ENCODE data around the gene ST7L. TPM values are rescaled to one million over a fixed set of nuclear protein-coding genes. Genes with fewer than 3 reads are reported as not detected.

ST7L gene
- total RNA-seq, 4 donors from 2014 or later = 24.9 to 50.3 (median 33.9) TPM

- TF ChIP-seq POLR2A (IDR thresholded peaks at IDR 0.05) (no peak), CTCF (IDR thresholded peaks at IDR 0.05) (no peak)
- no peak for DNase-seq
- no peaks in the 10 kb centered on the region for H3K9me3 ChIP-seq
- H3K4me3 ChIP-seq = no peak overlapping the region
- peaks cover 0 to 49% (median 0%) of the 10 kb centered on the region in 3 donors for H3K36me3 ChIP-seq
- H3K4me1 ChIP-seq = no peaks in the 10 kb centered on the region
- H3K27me3 ChIP-seq = no peaks in the 10 kb centered on the region
- H3K27ac ChIP-seq = no peak overlapping the region
Observed at GRCh38 chr1:112576240-112576639, 42.7 kb downstream of the ST7L start.

- DNase-seq = no peak
- Histone ChIP-seq H3K27ac (no peak overlapping the region), H3K36me3 (peaks cover 0 to 58% (median 0%) of the 10 kb centered on the region in 3 donors), H3K4me1 (no peaks in the 10 kb centered on the region), H3K27me3 (no peaks in the 10 kb centered on the region), H3K9me3 (no peaks in the 10 kb centered on the region), H3K4me3 (no peak overlapping the region)
- TF ChIP-seq CTCF (IDR thresholded peaks at IDR 0.05) (no peak), POLR2A (IDR thresholded peaks at IDR 0.05) (no peak)
Observed at GRCh38 chr1:112575154-112575804, 43.7 kb downstream of the ST7L start.

- TF ChIP-seq CTCF (IDR thresholded peaks at IDR 0.05) (no peak), POLR2A (IDR thresholded peaks at IDR 0.05) (no peak)
- Histone ChIP-seq H3K27me3 (no peaks in the 10 kb centered on the region), H3K36me3 (peaks cover 0 to 12% (median 0%) of the 10 kb centered on the region in 3 donors), H3K27ac (no peak overlapping the region), H3K9me3 (no peaks in the 10 kb centered on the region), H3K4me3 (no peak overlapping the region), H3K4me1 (no peaks in the 10 kb centered on the region)
- no peak for DNase-seq
Observed at GRCh38 chr1:112565800-112566199, 53.1 kb downstream of the ST7L start.

- H3K36me3 ChIP-seq = peaks cover 0 to 2% (median 0%) of the 10 kb centered on the region in 3 donors
- no peak overlapping the region for H3K27ac ChIP-seq
- TF ChIP-seq CTCF (IDR thresholded peaks at IDR 0.05) (no peak), POLR2A (IDR thresholded peaks at IDR 0.05) (no peak)
- H3K4me3 ChIP-seq = no peak overlapping the region
- no peaks in the 10 kb centered on the region for H3K27me3 ChIP-seq
- no peaks in the 10 kb centered on the region for H3K4me1 ChIP-seq
- H3K9me3 ChIP-seq = no peaks in the 10 kb centered on the region
- no peak for DNase-seq
Observed at GRCh38 chr1:112564081-112564480, 54.9 kb downstream of the ST7L start.

GRCh38 chr1:112563341-112563740 is 55.6 kb downstream of the ST7L start:
- no peaks in the 10 kb centered on the region for H3K27me3 ChIP-seq
- TF ChIP-seq CTCF (IDR thresholded peaks at IDR 0.05) (no peak), POLR2A (IDR thresholded peaks at IDR 0.05) (no peak)
- H3K9me3 ChIP-seq = no peaks in the 10 kb centered on the region
- no peak for DNase-seq
- no peak overlapping the region for H3K4me3 ChIP-seq
- H3K27ac ChIP-seq = no peak overlapping the region
- H3K36me3 ChIP-seq = no peaks in the 10 kb centered on the region
- H3K4me1 ChIP-seq = no peaks in the 10 kb centered on the region

Measured in Peyer's patch (tissue), 4 donors.